ENCODE measurements around the gene USP5.

DNA sequence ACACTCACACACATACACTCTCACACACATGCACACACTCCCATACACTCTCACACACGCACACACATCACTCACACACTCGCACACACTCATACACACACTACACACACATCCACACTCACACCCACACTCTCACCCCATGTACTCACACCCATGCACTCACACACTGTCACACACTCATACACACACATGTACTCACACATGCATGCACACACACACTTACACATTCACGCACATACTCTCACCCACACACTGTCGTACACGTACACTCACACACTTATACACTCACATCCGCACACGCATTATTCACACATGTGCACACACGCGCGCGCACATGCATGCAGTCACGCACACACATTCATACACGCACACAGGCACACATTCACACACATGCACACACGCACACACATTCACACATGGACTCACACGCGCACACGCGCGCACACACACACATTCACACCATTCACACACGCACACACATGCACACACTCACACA is 34.2 kb upstream of the USP5 start:
- TF ChIP-seq, protein P1, sequence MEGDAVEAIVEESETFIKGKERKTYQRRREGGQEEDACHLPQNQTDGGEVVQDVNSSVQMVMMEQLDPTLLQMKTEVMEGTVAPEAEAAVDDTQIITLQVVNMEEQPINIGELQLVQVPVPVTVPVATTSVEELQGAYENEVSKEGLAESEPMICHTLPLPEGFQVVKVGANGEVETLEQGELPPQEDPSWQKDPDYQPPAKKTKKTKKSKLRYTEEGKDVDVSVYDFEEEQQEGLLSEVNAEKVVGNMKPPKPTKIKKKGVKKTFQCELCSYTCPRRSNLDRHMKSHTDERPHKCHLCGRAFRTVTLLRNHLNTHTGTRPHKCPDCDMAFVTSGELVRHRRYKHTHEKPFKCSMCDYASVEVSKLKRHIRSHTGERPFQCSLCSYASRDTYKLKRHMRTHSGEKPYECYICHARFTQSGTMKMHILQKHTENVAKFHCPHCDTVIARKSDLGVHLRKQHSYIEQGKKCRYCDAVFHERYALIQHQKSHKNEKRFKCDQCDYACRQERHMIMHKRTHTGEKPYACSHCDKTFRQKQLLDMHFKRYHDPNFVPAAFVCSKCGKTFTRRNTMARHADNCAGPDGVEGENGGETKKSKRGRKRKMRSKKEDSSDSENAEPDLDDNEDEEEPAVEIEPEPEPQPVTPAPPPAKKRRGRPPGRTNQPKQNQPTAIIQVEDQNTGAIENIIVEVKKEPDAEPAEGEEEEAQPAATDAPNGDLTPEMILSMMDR (IDR thresholded peaks at IDR 0.05), result no peak
- no peak for TF ChIP-seq POLR2A (IDR thresholded peaks at IDR 0.05)

Data from testis (tissue), 2 donors.